Thoracic aorta (tissue), 2 donors: ENCODE data around the gene TMEM50A. TPM values are rescaled to one million over a fixed set of nuclear protein-coding genes. Genes with fewer than 3 reads are reported as not detected.

Source experiments
- total RNA-seq, 2 donors: library from RNA; depleted of rRNA; stranded (reverse); fragments of >200 nt; gene quantifications; one replicate each; pipeline versions ENCODE4 v1.1.0 to v1.2.3, GENCODE V29; 2016

Gene TMEM50A
- total RNA-seq, 2 donors from 2014 or later, result 93.7 to 111 TPM

Other genes with a start within 250 kb of the TMEM50A start
- 10 to 100 TPM; 34.9 to 53.9 TPM for gene SYF2, start 105.8 kb upstream of the TMEM50A start, total RNA-seq
- gene RSRP1, start 90.9 kb upstream of the TMEM50A start, total RNA-seq, result 100 to 1,000 TPM; 193 to 208 TPM
- not detected for gene RHD, start 65.8 kb upstream of the TMEM50A start, total RNA-seq
- not detected for gene RHCE, start 82.5 kb downstream of the TMEM50A start, total RNA-seq
- 10 to 100 TPM; 15.2 to 18.8 TPM for gene MACO1, start 92.6 kb downstream of the TMEM50A start, total RNA-seq
- 10 to 100 TPM; 35.2 to 55.2 TPM for gene LDLRAP1, start 205.3 kb downstream of the TMEM50A start, total RNA-seq